NCI-H748 (cell line): ENCODE measurements around the gene CCDC177.

Experiments
- DNase-seq: peaks from one replicate; lab custom pipeline; 2025; ENCODE audit not compliant: unreplicated experiment; lab: John Stamatoyannopoulos, UW

The CCDC177 gene

DNA sequence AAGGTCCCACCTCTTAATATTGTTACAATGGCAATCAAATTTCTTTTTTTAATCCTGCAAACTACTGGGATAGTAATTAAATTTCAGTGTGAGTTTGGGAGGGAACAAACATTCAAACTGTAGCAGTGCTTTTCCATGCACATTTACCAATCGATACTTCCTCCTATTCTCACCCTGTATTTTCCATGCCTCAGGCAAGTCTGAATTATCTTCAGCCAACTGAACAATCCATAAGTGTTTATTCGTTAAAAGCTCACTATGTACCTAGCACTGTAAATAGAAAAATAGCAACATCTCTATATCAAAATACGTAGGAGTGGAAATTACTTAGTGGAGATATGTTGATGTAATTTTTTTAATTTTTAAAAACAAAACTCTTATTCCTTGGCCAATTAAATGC is 43.5 kb downstream of the CCDC177 start:
- peak; percentile 8 for DNase-seq

DNA sequence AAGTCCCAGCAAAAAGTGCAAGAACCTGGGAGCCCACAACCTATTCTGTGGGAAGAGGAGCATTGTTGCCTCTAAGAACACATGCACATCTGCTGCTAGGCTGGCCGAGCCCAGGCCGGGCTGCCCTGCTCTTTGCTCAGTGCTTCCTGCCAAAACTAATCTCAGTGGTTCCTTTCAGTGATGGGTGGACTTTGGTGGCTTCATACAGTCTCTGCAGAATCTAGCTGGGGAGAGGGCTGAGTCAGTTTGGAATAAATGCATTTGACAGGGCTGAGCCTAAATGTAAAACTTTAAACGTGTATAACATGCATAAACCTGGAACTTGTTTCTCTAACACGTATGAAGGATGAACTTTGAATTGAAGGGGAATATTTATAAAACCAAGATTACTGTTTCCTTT is 44.6 kb downstream of the CCDC177 start:
- no peak for DNase-seq

DNA sequence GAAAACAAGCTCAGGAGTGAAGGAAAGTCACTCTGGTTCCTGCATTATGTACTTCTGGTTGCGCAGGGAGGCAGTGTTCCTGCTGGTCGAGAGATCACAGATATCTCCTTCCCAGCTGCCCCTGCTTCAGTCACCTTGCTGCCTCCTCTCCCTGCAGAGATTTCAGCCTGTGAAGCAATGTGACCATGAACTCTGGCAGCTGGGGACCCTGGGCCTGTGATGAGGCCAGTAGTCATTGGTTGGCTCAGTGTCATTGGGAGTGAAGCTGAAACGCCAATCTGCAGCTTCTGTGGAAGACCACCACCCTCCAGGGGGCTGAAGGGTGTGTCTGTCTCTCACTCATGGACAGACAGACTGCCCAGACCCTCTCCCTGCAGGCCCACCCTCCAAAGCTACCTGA is 45.1 kb downstream of the CCDC177 start:
- DNase-seq, result no peak

DNA sequence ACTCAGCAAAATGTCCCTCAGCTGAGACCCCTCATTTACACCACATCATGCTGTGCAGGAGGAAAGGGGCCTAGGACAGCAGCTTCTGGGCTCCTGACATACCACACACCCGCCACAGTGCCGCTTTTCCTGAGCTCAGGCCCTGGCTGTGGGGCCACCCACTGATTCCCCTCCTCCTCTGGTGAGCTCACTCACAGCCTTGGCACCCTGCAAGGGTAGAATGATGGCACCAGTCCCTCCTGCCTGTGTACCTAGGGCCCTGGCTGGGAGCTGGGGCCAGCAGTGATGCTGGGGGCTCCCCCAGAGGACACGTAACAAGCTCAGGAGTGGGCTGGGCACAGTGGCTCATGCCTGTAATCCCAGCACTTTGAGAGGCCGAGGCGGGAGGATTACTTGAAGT is 45.7 kb downstream of the CCDC177 start:
- DNase-seq, result no peak

DNA sequence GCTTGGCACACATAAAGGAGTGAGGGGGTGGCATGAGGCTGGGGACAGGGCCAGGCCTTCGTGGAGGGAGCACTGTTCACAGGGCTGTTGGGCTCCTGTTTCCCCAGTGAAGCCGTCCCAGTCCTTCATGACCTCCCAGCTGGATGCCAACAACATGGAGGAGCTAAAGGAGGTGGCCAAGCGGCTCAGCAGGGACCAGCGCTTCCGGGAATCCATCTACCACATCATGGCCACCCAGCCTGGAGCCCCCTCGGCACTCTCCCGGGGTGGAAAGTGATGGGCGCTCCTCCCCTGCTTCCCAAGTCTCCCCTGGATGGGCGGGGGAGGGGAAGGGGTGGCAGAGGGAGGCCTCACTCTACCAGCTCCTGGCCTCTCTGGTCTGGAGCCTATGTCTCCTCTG is 46.5 kb downstream of the CCDC177 start:
- DNase-seq, result no peak

DNA sequence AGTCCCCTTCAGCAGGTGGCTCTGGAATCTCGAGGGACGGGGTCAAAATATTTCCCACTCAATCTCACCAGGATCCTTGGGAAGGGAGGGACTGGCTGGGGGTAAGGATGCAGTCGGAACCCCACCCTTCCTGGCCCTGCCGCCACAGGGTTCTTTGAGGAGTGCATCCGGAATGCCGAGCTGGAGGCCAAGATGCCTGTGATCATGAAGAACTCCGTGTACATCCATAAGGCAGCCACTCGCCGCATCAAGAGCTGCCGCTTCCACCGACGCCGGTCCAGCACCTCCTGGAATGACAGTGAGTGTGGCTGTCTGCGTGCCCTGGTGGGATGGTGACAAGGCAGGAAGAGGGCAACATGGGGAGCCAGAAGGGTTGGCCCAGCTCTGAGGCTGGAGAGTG is 47.0 kb downstream of the CCDC177 start:
- DNase-seq, result no peak

DNA sequence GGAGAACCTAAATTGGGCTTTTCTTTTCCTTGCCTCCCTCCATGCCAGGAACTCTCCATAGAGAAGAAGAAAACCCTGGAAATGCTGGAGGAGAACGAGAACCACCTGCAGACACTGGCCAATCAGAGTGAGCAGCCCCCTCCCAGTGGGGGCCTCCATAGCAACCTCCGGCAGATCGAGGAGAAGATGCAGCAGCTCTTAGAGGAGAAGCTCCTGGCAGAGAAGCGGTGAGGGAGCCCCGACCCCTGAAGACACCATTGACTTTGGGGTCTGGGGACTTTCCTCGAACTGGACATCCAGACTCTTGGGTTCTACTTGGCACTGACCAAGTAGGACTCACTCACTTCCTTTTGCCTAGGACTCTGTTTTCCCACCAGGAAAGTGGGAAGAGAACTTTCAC is 48.8 kb downstream of the CCDC177 start:
- no peak for DNase-seq

DNA sequence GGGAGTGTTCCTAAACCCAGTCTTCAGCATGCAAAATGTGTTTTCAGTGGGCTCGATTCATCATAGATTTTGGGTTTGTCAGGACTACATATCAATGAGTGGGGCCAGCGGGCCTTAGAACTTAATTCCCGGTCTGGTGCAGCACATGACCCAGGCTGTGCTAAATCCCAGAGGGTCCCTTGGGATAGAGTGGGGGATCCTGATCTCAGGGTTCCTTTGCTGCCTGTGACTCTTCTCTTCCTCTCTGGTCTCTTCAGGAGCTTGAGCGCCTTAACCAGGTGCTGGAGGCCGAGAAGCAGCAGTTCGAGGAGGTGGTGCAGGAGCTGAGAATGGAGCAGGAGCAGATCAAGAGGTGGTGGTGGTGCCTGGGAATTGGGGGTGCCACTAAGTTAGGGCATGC is 52.6 kb downstream of the CCDC177 start:
- DNase-seq, result no peak
